HepG2 (cell line): ENCODE measurements around the gene COL8A2. TPM values are rescaled to one million over a fixed set of nuclear protein-coding genes. Genes with fewer than 3 reads are reported as not detected.

Experiments
- ATAC-seq: fragments of 200-7000 bp; cut with Tn5 transposase; 3 replicates; pipeline ENCODE4 v1.9.1; 2020; ENCODE audit warnings: mild to moderate bottlenecking, moderate library complexity
- BruUV-seq: library from RNA; stranded (reverse); fragments of 400-500 nt; replicated peaks from 2 replicates; lab custom pipeline; 2021; lab: Mats Ljungman, UMichigan
- CTCF ChIA-PET: fragments of 300-600 bp; formaldehyde crosslinking; extraction: SDS; loops from one replicate; lab custom pipeline; 2021; ENCODE audit warnings: low total read pairs, inconsistent platforms, low intra/inter-chr PET ratio; lab: Yijun Ruan, JAX
- POLR2A ChIA-PET: fragments of 350-600 bp; sonication (Branson Sonifier 250); formaldehyde crosslinking; loops from one replicate; lab custom pipeline; 2020; ENCODE audit warnings: antibody characterized with exemption, inconsistent platforms; lab: Yijun Ruan, JAX
- DNase-seq: peaks from one replicate; pipeline ENCODE4 v3.0.0-alpha.2; 2015; ENCODE audit warnings: low spot score
- FAIRE-seq: peaks from 3 replicates; lab custom pipeline; 2011; peaks lifted over from hg19 to GRCh38; lab: Jason Lieb, UNC
- H2AFZ ChIP-seq: one replicate; pipeline ENCODE4 v1.6.1; 2011; ENCODE audit warnings: low read length, inconsistent platforms
- H3K27ac ChIP-seq: fragments of 300-600 bp; 3 replicates; pipeline ENCODE4 v1.8.0; 2011; ENCODE audit warnings: mixed run types, mild to moderate bottlenecking, mixed read lengths, low read length, inconsistent platforms; ENCODE audit not compliant: insufficient read depth; ENCODE audit errors: extremely low read length
- H3K27me3 ChIP-seq, 2 experiments: fragments of 200-600 bp in 1 of 2; 2 replicates in 1 of 2; 3 replicates in 1 of 2; pipeline versions ENCODE4 v1.6.0 to v1.8.0; 2011; ENCODE audit warnings: low read length in 2 of 2, mild to moderate bottlenecking in 2 of 2, moderate library complexity in 2 of 2, inconsistent platforms in 1 of 2; ENCODE audit not compliant: insufficient read depth in 2 of 2, control insufficient read depth in 1 of 2
- H3K36me3 ChIP-seq, 2 experiments: fragments of 200-600 bp in 1 of 2; replicated peaks in 1 of 2; 2 replicates in 1 of 2; 3 replicates in 1 of 2; pipeline versions ENCODE4 v1.5.1 to v1.8.0; 2011; ENCODE audit warnings: low read length in 2 of 2, inconsistent platforms in 1 of 2; ENCODE audit not compliant: insufficient read depth in 2 of 2, control insufficient read depth in 1 of 2
- H3K4me1 ChIP-seq: 2 replicates; pipeline ENCODE4 v1.5.1; 2012; ENCODE audit warnings: low read length, inconsistent platforms; ENCODE audit not compliant: insufficient read depth
- H3K4me2 ChIP-seq: 2 replicates; pipeline ENCODE4 v1.6.0; 2011; ENCODE audit warnings: low read depth, low read length, inconsistent platforms
- H3K4me3 ChIP-seq, 3 experiments: fragments of 200-600 bp in 1 of 3; sonication (generic), shearing (Covaris generic) in 1 of 3; replicated peaks in 1 of 3; 2 replicates each; pipeline ENCODE4 v1.5.1; 2011 to 2016; ENCODE audit warnings: low read length in 3 of 3, inconsistent platforms in 2 of 3, low read depth in 2 of 3, mild to moderate bottlenecking in 2 of 3, control low read depth in 1 of 3, mixed read lengths in 1 of 3; ENCODE audit not compliant: insufficient read depth in 1 of 3
- H3K79me2 ChIP-seq: one replicate; pipeline ENCODE4 v1.6.1; 2011; ENCODE audit warnings: low read length, inconsistent platforms; ENCODE audit not compliant: insufficient read depth
- H3K9ac ChIP-seq: 2 replicates; pipeline ENCODE4 v1.6.0; 2011; ENCODE audit warnings: mild to moderate bottlenecking, low read depth, low read length, inconsistent platforms; ENCODE audit not compliant: insufficient read depth
- H3K9me3 ChIP-seq: 2 replicates; pipeline ENCODE4 v1.5.1; 2012; ENCODE audit warnings: mild to moderate bottlenecking, low read length
- H4K20me1 ChIP-seq: 2 replicates; pipeline ENCODE4 v1.6.0; 2011; ENCODE audit warnings: inconsistent platforms, mild to moderate bottlenecking, low read length, moderate library complexity; ENCODE audit not compliant: insufficient read depth
- AKNA ChIP-seq: sonication (generic); formaldehyde crosslinking; IDR thresholded peaks from 2 replicates; pipeline ENCODE4 v1.4.0; 2020; ENCODE audit warnings: missing genetic modification reagents, borderline replicate concordance
- CEBPB ChIP-seq: IDR thresholded peaks from 2 replicates; pipeline ENCODE4 v1.6.1; 2011; ENCODE audit warnings: low read depth, low read length, improper control_type of control experiment, borderline replicate concordance
- CHD4 ChIP-seq: fragments of 200-600 bp; sonication (generic); IDR thresholded peaks from 2 replicates; pipeline ENCODE4 v1.7.0; 2017; ENCODE audit warnings: mild to moderate bottlenecking, low read length, borderline replicate concordance
- HES4 ChIP-seq: sonication (generic); formaldehyde crosslinking; IDR thresholded peaks from 2 replicates; pipeline ENCODE4 v1.9.0; 2021; ENCODE audit warnings: mild to moderate bottlenecking, missing genetic modification reagents, borderline replicate concordance
- LBX2 ChIP-seq: sonication (generic); formaldehyde crosslinking; IDR thresholded peaks from 2 replicates; pipeline ENCODE4 v1.5.0; 2020; ENCODE audit warnings: missing genetic modification reagents, mild to moderate bottlenecking, borderline replicate concordance
- PAXIP1 ChIP-seq: sonication (generic); formaldehyde crosslinking; conservative IDR thresholded peaks from 2 replicates; pipeline ENCODE4 v1.4.0; 2020; ENCODE audit warnings: mild to moderate bottlenecking, missing genetic modification reagents, moderate library complexity
- SCMH1 ChIP-seq: sonication (generic); formaldehyde crosslinking; IDR thresholded peaks from 2 replicates; pipeline ENCODE4 v1.9.0; 2021; ENCODE audit warnings: missing genetic modification reagents, mild to moderate bottlenecking, borderline replicate concordance
- ZBTB25 ChIP-seq: IDR thresholded peaks from 2 replicates; pipeline ENCODE4 v1.6.1; 2018; ENCODE audit warnings: missing genetic modification reagents
- ZNF251 ChIP-seq: sonication (generic); formaldehyde crosslinking; IDR thresholded peaks from 2 replicates; pipeline ENCODE4 v1.9.0; 2021; ENCODE audit warnings: mild to moderate bottlenecking, missing genetic modification reagents
- WGBS: methylation state at CpG from one replicate; pipeline ENCODE4 v1.1.6; 2017; ENCODE audit warnings: low lambda C conversion rate; 5-methylcytosine and 5-hydroxymethylcytosine counted together
- in situ Hi-C: cut with HindIII; loops from 2 replicates; pipeline ENCODE4 v1.10.0; 2017; ENCODE audit warnings: low pct_unique_long_range_greater_than_20kb; ENCODE audit not compliant: extremely low pct_ligation_motif_present
- intact Hi-C: fragments of 100-400 bp; cut with micrococcal nuclease; formaldehyde crosslinking; loops from one replicate; pipeline ENCODE4 v1.10.0; 2022; ENCODE audit not compliant: unreplicated experiment
- polyA plus RNA-seq, 8 experiments: library from polyadenylated mRNA; depleted of rRNA in 3 of 8; stranded (reverse) in 7 of 8; unstranded in 1 of 8; fragments of >200 nt; fragmentation: Illumina TruSeq in 4 of 8; extraction: Trizol in 4 of 8; gene quantifications; 2 replicates each; pipeline versions ENCODE4 v1.2.1 to v1.2.3, GENCODE V29; 2011 to 2016; ENCODE audit warnings: low read depth in 4 of 8, missing spikeins in 1 of 8, mixed read lengths in 1 of 8; ENCODE audit not compliant: insufficient read depth in 1 of 8
- total RNA-seq, 5 experiments: library from RNA; depleted of rRNA; stranded (reverse); fragments of >200 nt; fragmentation: Illumina TruSeq; extraction: Trizol; gene quantifications; 2 replicates each; pipeline ENCODE4 v1.2.3, GENCODE V29; 2016; ENCODE audit warnings: low read depth in 1 of 5

The COL8A2 gene
- total and polyA plus RNA-seq, 2 of the 13 experiments (the other 11 are each of a cell fraction or from before 2014, with no cell fraction given) = 0.13 to 0.24 TPM

GRCh38 chr1:36165145-36165544, 40.1 kb upstream of the COL8A2 start:
- ChIA-PET CTCF (no interaction called here), POLR2A (no interaction called here)
- Histone ChIP-seq H3K79me2 (no peaks in the 10 kb centered on the region), H3K36me3 (0 out of 5 replicates have a peak, but pooled peaks cover 0 to 1% of the 10 kb centered on the region in 2 experiments), H3K9ac (no peak overlapping the region), H3K4me2 (no peak overlapping the region), H3K4me3 (no peak overlapping the region), H3K27me3 (no peaks in the 10 kb centered on the region), H2AFZ (no peak overlapping the region), H3K27ac (no peak overlapping the region), H4K20me1 (no peaks in the 10 kb centered on the region), H3K9me3 (no peaks in the 10 kb centered on the region), H3K4me1 (peaks cover 17% of the 10 kb centered on the region)
- no TSS peak for BruUV-seq
- in situ Hi-C loops = no loop called here
- intact Hi-C loops = no loop called here
- ATAC-seq = no peak
- no peak for FAIRE-seq
- WGBS = 100% methylated on average over 1 of the region's 1 CpG
- DNase-seq = no peak
- no peak for TF ChIP-seq SCMH1 (CRISPR knock-in tag)
- TF ChIP-seq ZBTB25 (CRISPR knock-in tag) = no peak
- no peak for TF ChIP-seq HES4 (CRISPR knock-in tag)
- no peak for TF ChIP-seq CEBPB
- TF ChIP-seq CHD4 = no peak
- TF ChIP-seq PAXIP1 (CRISPR knock-in tag) = no peak
- TF ChIP-seq LBX2 (CRISPR knock-in tag) = no peak
- TF ChIP-seq ZNF251 (CRISPR knock-in tag) = no peak
- TF ChIP-seq AKNA = no peak
